ENCODE measurements around the gene CXCL17.

- TF ChIP-seq CTCF (IDR thresholded peaks at IDR 0.05) (no peak), POLR2A (IDR thresholded peaks at IDR 0.05) (no peak), POLR2AphosphoS5 (IDR thresholded peaks at IDR 0.05) (no peak)
Observed at GRCh38 chr19:42406111-42406510, 36.6 kb downstream of the CXCL17 start.

Data from suprapubic skin (tissue), 4 donors.